NCI-H526 (cell line): Measurements from ENCODE around the gene SDR42E2.
"Not testable (repeated sequence)": the region's sequence is repeated elsewhere in the genome, so short reads cannot be mapped to it uniquely, and the experiment has no call there.

ENCODE experiments used
- DNase-seq, 2 experiments: peaks; one replicate each; lab custom pipeline; 2025; lab: John Stamatoyannopoulos, UW

The SDR42E2 gene

DNA sequence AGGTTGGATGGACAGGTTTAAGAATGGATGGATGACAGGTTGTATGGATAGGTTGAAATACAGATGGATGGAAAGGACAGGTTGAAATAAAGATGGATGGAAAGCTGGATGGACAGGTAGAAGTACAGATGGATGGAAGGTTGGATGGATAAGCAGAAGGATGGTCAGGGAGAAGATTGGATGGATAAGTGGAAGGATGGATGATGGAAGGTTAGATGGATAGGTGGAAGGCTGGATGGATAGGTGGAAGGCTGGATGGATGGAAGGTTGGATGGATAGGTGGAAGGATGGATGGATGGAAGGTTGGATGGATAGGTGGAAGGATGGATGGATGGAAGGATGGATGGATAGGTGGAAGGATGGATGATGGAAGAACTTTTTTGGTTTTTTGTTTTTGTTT lies 905 bp upstream of the SDR42E2 start:
- DNase-seq, result no peak

DNA sequence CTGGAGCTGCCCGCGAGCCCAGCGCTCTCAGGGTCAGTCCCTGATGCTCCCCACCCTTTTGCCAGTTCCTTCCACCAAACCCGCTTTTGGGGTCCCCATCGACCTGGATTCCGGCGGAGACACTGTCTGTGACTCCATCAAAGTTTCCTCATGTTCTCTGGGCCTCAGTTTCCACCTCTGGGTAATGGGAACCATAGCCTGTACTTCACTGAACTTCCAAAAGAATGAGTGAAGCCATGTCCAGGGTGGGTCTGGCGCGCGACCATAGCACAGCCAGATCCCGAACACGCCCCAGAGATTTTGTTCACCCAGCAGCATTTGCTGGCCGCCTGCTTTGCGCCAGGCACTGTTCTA lies 327 bp downstream of the SDR42E2 start:
- DNase-seq, result no peak

DNA sequence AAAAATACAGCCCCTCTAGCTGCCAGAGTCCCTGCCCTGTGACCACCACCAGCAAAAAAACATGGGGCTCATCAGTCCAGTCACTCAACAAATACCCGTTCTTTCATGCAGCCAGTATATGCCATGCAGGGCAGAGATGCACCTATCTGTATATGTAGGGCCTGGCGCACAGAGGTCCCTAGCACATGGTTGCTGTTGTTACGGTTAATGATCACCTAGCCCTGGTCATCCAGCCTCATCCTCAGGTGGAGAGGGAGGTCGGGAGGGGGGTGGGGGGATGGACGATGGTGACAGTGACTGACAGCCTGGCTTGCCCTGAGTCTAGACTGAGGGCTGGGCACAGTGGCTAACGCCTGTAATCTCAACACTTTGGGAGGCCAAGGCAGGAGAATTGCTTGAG lies 1.5 kb downstream of the SDR42E2 start:
- DNase-seq, result no peak

- no peak for DNase-seq
These were observed 2.2 kb downstream of the SDR42E2 start for GRCh38 chr16:22164482-22164881.

GRCh38 chr16:22165508-22166285 lies 3.4 kb downstream of the SDR42E2 start:
- DNase-seq, result no peak

GRCh38 chr16:22171953-22172352 lies 9.6 kb downstream of the SDR42E2 start:
- DNase-seq, result no peak

- not testable (repeated sequence) for DNase-seq
These were observed 10.3 kb downstream of the SDR42E2 start for GRCh38 chr16:22172642-22173041.

DNA sequence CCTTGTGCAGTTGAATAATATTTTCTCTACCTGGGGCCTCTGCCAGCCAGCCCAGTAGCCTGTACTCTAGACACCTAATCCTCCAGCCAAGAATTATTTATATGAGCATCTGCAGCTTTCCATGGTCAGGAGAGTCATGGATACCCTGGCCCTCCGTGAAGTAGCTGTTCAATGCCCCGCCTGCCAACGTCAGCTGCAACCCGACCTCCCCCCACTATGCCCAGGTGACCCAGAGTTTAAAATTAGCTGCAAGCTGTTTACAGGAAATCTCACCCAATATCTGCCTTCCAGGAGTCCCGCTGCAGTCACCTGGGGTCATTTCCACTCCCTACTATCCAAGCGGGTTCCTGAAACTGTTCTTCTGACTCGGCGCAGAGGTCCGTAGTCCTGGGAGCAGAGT lies 12.3 kb downstream of the SDR42E2 start:
- no peak for DNase-seq

DNA sequence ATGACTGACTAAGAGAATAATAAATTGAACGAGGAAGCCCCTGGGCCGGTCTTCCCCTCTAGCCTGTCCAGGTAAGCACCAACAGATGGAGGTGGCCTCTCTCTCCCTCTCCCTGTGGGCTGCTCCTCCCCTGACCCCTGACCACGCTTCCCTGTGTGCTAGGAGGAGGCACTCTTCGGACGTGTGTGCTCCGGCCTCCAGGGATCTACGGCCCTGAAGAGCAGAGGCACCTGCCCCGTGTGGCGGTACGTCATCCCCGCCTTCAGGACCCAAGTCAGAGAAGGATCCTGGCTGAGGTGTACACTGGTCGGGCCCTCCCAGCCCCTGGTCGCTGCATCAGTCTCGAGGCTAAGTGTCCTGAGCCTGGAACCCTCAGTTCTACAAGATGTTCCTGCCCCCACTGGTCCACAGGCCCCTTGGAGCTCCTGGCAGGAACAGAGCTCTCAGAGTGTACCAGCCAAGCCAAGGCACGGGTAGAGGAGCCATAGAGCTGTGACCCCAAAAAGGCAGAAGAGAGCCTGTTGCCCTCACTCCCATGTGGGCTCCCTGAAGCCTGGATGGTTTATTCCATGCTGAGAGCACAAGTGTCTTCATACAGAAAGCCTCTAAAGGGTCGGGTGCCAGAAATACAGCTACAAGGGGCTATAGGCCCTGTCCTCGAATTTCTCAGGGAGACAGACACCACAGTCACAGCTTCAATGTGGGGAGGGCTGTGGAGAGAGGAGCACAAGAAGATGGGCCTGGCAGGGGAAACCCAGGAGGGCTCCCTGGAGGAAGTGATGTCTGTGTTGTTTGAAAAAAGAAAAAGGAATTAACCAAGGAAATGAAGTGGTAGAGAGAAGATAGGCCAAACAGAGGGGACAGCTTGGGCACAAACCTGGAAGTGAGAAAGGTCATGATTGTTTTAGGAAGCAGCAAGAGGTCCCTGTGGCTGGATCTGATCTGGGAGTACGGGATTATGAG lies 15.9 kb downstream of the SDR42E2 start:
- no peak for DNase-seq

- DNase-seq, result no peak
These were observed 19.1 kb downstream of the SDR42E2 start for GRCh38 chr16:22181426-22181825.

GRCh38 chr16:22181843-22182242 lies 19.5 kb downstream of the SDR42E2 start:
- no peak for DNase-seq

DNA sequence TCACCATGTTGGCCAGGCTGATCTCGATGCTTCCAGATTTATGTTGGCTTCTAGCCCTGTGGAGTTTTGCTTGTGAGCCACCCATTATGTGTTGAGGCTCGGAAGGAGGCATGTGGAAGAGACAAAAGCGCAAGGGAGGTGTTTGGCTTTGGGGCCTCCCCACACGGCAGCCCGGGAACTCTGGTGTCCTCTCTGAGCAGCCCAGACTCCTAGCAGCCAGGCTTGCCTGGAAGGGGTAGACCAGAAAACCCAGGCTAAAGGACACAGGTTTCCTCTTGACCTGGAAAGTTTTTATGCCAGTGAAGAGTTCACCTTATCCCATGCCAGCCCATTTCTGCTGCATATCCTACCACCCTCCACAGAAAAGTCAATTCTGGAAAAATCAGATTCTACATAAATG lies 21.0 kb downstream of the SDR42E2 start:
- no peak for DNase-seq

DNA sequence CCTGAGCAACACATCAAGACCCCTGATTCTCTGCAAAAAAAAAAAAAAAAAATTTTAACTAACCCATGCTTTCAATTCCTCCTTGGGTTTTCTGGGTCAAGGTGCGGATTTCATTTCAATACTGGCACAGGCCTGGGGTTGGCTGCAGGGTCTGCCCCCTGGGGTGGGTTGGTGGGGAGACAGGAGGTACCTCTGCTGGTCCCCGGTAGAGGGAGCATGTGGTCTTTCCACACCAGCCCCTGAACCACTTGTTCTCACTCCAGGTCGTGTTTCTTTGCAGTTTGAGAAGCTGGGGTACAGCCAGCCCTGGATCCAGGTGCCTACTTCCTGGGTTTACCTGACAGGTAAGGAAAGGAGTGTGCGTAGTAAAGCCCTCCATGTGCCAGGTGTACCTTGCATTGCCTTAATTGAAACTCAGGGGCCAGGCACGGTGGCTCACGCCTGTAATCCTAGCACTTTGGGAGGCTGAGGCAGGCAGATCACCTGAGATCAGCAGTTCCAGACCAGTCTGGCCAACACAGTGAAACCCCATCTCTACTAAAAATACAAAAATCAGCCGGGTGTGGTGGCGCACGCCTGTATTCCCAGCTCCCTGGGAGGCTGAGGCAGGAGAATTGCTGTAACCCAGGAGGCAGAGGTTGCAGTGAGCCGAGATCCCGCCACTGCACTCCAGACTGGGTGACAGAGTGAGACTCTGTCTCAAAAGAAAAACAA lies 21.8 kb downstream of the SDR42E2 start:
- peak in 1 of 2 experiments; percentile 23 for DNase-seq

DNA sequence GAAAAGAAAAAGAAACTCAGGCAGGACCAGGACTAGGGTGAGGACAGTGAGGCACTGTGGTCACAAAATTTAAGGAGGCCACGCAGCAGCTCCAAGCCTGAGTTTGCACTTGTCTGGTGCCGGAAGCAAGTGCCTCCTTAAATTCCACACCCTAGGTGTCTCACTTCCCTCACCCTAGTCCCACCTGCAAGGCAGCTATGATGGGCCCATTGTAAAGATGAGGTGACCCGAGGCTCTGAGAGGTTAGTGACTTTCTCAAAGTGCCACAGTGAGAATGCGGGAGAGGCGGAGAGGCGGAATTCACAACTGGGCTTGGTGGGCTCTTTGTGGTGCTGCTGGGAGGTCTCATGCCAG lies 22.3 kb downstream of the SDR42E2 start:
- DNase-seq, result no peak

GRCh38 chr16:22186517-22186916 lies 24.2 kb downstream of the SDR42E2 start:
- DNase-seq, result peak in 1 of 2 experiments; percentile 33

GRCh38 chr16:22188267-22188594 lies 25.9 kb downstream of the SDR42E2 start:
- no peak for DNase-seq

DNA sequence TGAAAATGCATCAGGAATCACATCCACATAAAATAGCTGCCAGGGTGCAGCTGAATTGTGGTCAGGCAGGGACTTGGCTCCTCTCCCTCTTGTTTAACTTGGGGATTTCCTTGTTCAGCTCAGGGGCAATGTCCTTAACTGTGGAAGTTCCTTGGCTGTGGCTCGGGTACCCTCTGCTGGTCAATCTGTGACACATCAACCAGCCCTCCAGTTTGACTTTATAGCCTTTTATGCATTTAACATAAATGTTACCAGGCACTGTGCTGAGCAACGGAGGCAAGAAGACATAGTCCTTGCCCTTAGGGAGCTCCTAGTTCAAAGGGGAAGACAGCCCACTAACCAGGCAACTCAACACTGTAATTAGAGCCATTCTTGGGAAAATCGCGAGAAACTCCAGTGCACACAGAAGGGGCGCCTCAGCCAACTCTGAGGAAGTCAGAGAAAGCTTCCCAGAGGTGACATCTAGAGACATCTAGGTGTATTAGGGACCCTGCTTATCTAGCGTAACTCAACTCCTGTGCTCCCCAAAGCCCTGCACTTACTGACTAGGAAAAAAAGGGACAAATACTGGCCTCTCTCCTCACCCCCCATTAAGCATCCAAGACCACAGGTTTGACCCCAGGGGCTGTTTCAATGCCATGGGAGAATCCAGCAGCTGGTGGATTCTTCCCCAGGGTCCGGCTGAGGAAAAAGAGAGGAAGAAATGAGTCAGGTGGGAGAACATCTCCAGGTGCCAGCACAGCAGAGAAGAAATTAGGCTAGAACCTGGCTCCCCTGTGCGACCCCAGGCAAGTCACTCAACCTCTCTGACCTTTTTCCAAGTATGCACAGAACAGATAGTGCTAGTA lies 26.5 kb downstream of the SDR42E2 start:
- DNase-seq, result peak; percentile 64 to 87

GRCh38 chr16:22189473-22190080 lies 27.3 kb downstream of the SDR42E2 start:
- DNase-seq, result no peak

DNA sequence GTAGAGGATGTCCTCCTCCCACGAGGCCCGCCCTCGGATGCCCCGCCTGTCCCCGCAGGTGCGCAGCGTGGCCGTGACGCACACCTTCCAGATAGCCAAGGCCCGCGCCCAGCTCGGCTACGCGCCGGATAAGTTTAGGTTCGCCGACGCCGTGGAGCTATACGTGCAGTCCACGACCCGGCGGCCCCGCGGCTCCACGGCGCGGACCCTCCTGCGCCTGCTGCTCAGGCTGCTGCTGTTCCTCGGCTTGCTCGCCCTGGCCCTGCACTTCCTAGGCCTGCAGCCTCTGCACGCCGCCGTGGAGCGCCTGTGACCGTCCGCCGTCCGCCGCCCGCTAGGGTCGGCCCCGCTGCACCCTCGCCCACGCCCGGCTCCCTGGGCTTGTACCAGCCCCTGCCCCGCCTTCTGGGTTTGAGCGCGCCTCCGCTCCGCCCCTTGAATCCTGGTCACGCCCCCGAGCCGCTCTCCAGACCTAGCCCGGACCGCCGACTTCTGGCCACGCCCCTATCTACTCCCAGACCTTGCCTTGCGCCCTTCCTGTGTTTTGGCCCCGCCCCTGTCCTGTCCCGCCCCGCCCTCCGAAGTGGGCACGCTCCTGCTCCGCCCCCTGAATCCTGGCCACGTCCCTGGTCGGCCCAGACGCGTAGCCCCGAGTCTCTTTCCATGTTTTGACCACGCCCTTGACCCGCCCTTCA lies 27.9 kb downstream of the SDR42E2 start:
- peak; percentile 95 to 100 for DNase-seq

DNA sequence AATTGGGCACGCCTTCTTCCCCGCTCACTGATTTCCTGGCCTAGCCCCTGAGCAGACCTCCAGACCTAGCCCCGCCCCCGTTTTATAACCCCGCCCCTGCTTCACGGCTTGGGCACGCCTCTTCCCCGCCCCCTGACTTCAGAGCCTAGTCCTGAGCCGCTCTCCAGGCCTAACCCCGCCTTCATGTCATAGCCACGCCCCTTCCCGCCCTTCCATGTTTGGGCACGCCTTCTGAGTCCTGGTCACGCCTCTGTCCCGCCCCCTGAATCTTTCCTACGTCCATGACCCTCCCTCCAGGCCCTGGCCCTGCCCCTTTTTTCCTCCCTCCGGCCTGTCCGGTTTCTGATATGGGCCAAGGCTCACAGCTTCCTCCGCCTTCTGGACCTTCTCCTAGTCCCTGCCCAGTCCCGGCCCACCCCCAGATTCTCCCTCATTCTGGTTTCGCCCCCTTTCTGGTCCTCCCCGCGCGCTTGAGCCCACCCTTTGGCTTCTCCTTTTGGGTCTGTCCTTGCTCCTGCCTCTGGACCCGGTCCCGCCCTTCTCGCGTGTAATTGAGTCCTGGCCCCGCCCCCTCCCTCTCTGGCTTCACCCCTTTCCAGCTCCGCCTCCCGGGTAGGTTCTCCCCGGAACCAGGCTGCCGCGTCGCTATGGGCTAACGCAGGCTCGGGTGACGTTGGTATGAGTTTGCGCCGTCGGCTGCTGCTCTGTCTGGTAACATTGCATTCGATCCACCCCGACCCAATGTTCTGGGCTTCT lies 28.6 kb downstream of the SDR42E2 start:
- peak; percentile 93 to 100 for DNase-seq
